PC-3 (cell line): ENCODE data around the gene CAPN5. TPM values are rescaled to one million over a fixed set of nuclear protein-coding genes. Genes with fewer than 3 reads are reported as not detected.

ENCODE experiments used
- ATAC-seq: fragments of 200-7000 bp; cut with Tn5 transposase; 2 replicates; pipeline ENCODE4 v1.9.1; 2020; ENCODE audit warnings: mild to moderate bottlenecking, moderate library complexity
- BruUV-seq: library from RNA; stranded (reverse); fragments of 400-500 nt; replicated peaks from 2 replicates; lab custom pipeline; 2021; lab: Mats Ljungman, UMichigan
- CTCF ChIA-PET: fragments of 300-600 bp; sonication (Branson Sonifier 250); formaldehyde crosslinking; loops from one replicate; lab custom pipeline; 2022; ENCODE audit warnings: antibody characterized with exemption; lab: Charles Lee
- POLR2A ChIA-PET: fragments of 300-600 bp; sonication (Branson Sonifier 250); formaldehyde crosslinking; loops from one replicate; lab custom pipeline; 2022; ENCODE audit warnings: antibody characterized with exemption; ENCODE audit not compliant: unreplicated experiment; lab: Charles Lee
- DNase-seq: peaks from one replicate; pipeline ENCODE4 v3.0.0-alpha.2; 2015
- H2AFZ ChIP-seq: fragments of 300-600 bp; sonication (generic); 2 replicates; pipeline ENCODE4 v1.6.0; 2016; ENCODE audit warnings: antibody characterized with exemption, low read length
- H3F3A ChIP-seq: fragments of 300-600 bp; sonication (generic); one replicate; pipeline ENCODE4 v1.6.0; 2017; ENCODE audit warnings: antibody characterized with exemption, low read length, control low read depth, mild to moderate bottlenecking; ENCODE audit not compliant: unreplicated experiment
- H3K27ac ChIP-seq: fragments of 300-600 bp; sonication (generic); 2 replicates; pipeline ENCODE4 v1.5.1; 2016; ENCODE audit warnings: mild to moderate bottlenecking, low read length
- H3K27me3 ChIP-seq: fragments of 300-600 bp; sonication (generic); 2 replicates; pipeline ENCODE4 v1.6.1; 2016; ENCODE audit warnings: low read length, mixed read lengths
- H3K36me3 ChIP-seq: fragments of 300-600 bp; sonication (generic); 2 replicates; pipeline ENCODE4 v1.6.1; 2016; ENCODE audit warnings: low read depth, mixed run types, low read length, mixed read lengths
- H3K4me1 ChIP-seq: fragments of 300-600 bp; sonication (generic); 2 replicates; pipeline ENCODE4 v1.5.1; 2016; ENCODE audit warnings: low read length; ENCODE audit not compliant: insufficient read depth
- H3K4me2 ChIP-seq: fragments of 300-600 bp; sonication (generic); 2 replicates; pipeline ENCODE4 v1.6.0; 2016; ENCODE audit warnings: low read length
- H3K4me3 ChIP-seq: fragments of 300-600 bp; sonication (generic); 2 replicates; pipeline ENCODE4 v1.5.1; 2016; ENCODE audit warnings: mild to moderate bottlenecking, low read length, mixed read lengths
- H3K79me2 ChIP-seq: fragments of 300-600 bp; sonication (generic); 2 replicates; pipeline ENCODE4 v1.6.1; 2017; ENCODE audit warnings: low read length, mixed read lengths
- H3K9ac ChIP-seq: fragments of 300-600 bp; sonication (generic); 2 replicates; pipeline ENCODE4 v1.6.0; 2016; ENCODE audit warnings: mild to moderate bottlenecking, low read length
- H3K9me2 ChIP-seq: fragments of 300-600 bp; sonication (generic); replicated peaks from 2 replicates; pipeline ENCODE4 v1.6.1; 2016; ENCODE audit warnings: mixed run types, low read length, mixed read lengths
- H3K9me3 ChIP-seq: fragments of 300-600 bp; sonication (generic); 2 replicates; pipeline ENCODE4 v1.6.1; 2016; ENCODE audit warnings: low read length, mixed read lengths
- H4K20me1 ChIP-seq: fragments of 300-600 bp; sonication (generic); 2 replicates; pipeline ENCODE4 v1.6.1; 2016; ENCODE audit warnings: low read length, mixed read lengths
- CTCF ChIP-seq: fragments of 300-600 bp; sonication (generic); conservative IDR thresholded peaks from 2 replicates; pipeline ENCODE4 v1.5.1; 2017; ENCODE audit warnings: antibody characterized with exemption, low read depth, mild to moderate bottlenecking, low read length
- EZH2 ChIP-seq: fragments of 300-600 bp; sonication (generic); IDR thresholded peaks from one replicate; pipeline ENCODE4 v1.6.1; 2017; ENCODE audit warnings: antibody characterized with exemption, mild to moderate bottlenecking, low read length; ENCODE audit not compliant: unreplicated experiment
- EZH2phosphoT487 ChIP-seq: fragments of 300-600 bp; sonication (generic); IDR thresholded peaks from 2 replicates; pipeline ENCODE4 v1.6.1; 2018; ENCODE audit warnings: mild to moderate bottlenecking, antibody characterized with exemption, low read length, borderline replicate concordance
- intact Hi-C: fragments of 100-400 bp; cut with micrococcal nuclease; formaldehyde crosslinking; loops from 2 replicates; pipeline ENCODE4 v1.9.0; 2023
- total RNA-seq: library from RNA; depleted of rRNA; stranded (reverse); fragments of >200 nt; gene quantifications from 2 replicates; pipeline ENCODE4 v1.2.3, GENCODE V29; 2014

Gene CAPN5
- total RNA-seq, 1 experiment from 2014 or later, result 6.3 TPM

- Histone ChIP-seq H3F3A (no peaks in the 10 kb centered on the region), H3K4me3 (no peak within 1 kb of the TSS), H3K27ac (no peak within 1 kb of the TSS), H3K9ac (no peak within 1 kb of the TSS), H3K36me3 (no peaks in the 10 kb centered on the region), H3K9me3 (no peaks in the 10 kb centered on the region), H3K27me3 (no peaks in the 10 kb centered on the region), H3K4me2 (no peak within 1 kb of the TSS), H3K9me2 (no peaks in the 10 kb centered on the region), H2AFZ (no peak within 1 kb of the TSS), H3K4me1 (peaks cover 18% of the 10 kb centered on the region), H3K79me2 (no peaks in the 10 kb centered on the region), H4K20me1 (no peaks in the 10 kb centered on the region)
- no TSS peak for BruUV-seq
- TF ChIP-seq CTCF (no peak), EZH2 (no peak), EZH2phosphoT487 (no peak)
- no peak for DNase-seq
- ChIA-PET POLR2A (no interaction called here), CTCF (no interaction called here)
- ATAC-seq, result no peak
- intact Hi-C loops, result no loop called here
Measured at GRCh38 chr11:77102246-77103210, 35.8 kb downstream of the CAPN5 start, which contains the start of gene OMP. TSS of gene OMP (plus strand) at chr11:77102840. CDS start at chr11:77102840, 0 bp downstream.

- DNase-seq, result no peak
- no peak overlapping the region for H2AFZ ChIP-seq
- BruUV-seq, result no TSS peak
Measured at GRCh38 chr11:77103319-77103718, 36.5 kb downstream of the CAPN5 start.

More at GRCh38 chr11:77103319-77103718, 36.5 kb downstream of the CAPN5 start:
- H3K27me3 ChIP-seq, result no peaks in the 10 kb centered on the region
- no peak overlapping the region for H3K9ac ChIP-seq
- TF ChIP-seq CTCF (no peak), EZH2phosphoT487 (no peak), EZH2 (no peak)
- H4K20me1 ChIP-seq, result no peaks in the 10 kb centered on the region
- peaks cover 25% of the 10 kb centered on the region for H3K4me1 ChIP-seq
- no peaks in the 10 kb centered on the region for H3F3A ChIP-seq
- no peak for ATAC-seq
- no peaks in the 10 kb centered on the region for H3K9me2 ChIP-seq
- H3K4me2 ChIP-seq, result no peak overlapping the region
- H3K79me2 ChIP-seq, result no peaks in the 10 kb centered on the region
- ChIA-PET POLR2A (no interaction called here), CTCF (no interaction called here)
- no peak overlapping the region for H3K27ac ChIP-seq
- H3K36me3 ChIP-seq, result no peaks in the 10 kb centered on the region
- no peak overlapping the region for H3K4me3 ChIP-seq
- intact Hi-C loops, result no loop called here
- H3K9me3 ChIP-seq, result no peaks in the 10 kb centered on the region
